Neural progenitor cell (in vitro differentiated cells): ENCODE measurements around the gene CKS1B.
A peak's percentile ranks its signal among the peaks of the same experiment; 100 is the strongest.
"Not testable (repeated sequence)": the region's sequence is repeated elsewhere in the genome, so short reads cannot be mapped to it uniquely, and the experiment has no call there.

ENCODE experiments used
- EZH2 ChIP-seq: fragments of 200-600 bp; sonication (generic); IDR thresholded peaks from 2 replicates; pipeline ENCODE4 v1.6.1; 2017; ENCODE audit warnings: antibody characterized with exemption, mild to moderate bottlenecking, moderate library complexity
- TF ChIP-seq, protein P1 (sequence below): fragments of 200-600 bp; sonication (generic); IDR thresholded peaks from 2 replicates; pipeline ENCODE4 v1.5.1; 2017; ENCODE audit warnings: antibody characterized with exemption, mild to moderate bottlenecking

- TF ChIP-seq, protein P1, sequence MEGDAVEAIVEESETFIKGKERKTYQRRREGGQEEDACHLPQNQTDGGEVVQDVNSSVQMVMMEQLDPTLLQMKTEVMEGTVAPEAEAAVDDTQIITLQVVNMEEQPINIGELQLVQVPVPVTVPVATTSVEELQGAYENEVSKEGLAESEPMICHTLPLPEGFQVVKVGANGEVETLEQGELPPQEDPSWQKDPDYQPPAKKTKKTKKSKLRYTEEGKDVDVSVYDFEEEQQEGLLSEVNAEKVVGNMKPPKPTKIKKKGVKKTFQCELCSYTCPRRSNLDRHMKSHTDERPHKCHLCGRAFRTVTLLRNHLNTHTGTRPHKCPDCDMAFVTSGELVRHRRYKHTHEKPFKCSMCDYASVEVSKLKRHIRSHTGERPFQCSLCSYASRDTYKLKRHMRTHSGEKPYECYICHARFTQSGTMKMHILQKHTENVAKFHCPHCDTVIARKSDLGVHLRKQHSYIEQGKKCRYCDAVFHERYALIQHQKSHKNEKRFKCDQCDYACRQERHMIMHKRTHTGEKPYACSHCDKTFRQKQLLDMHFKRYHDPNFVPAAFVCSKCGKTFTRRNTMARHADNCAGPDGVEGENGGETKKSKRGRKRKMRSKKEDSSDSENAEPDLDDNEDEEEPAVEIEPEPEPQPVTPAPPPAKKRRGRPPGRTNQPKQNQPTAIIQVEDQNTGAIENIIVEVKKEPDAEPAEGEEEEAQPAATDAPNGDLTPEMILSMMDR = peak; percentile 58
- TF ChIP-seq EZH2 = not testable (repeated sequence)
Observed at GRCh38 chr1:154995301-154995983, 21.0 kb downstream of the CKS1B start.
